ENCODE measurements around the gene MRAS.

MRAS gene

GRCh38 chr3:138340511-138340910, 7.9 kb upstream of the MRAS start:
- DNase-seq (ENCODE audit: low read depth): no peak

- DNase-seq (ENCODE audit: low read depth): no peak
Observed at GRCh38 chr3:138344754-138345153, 3.6 kb upstream of the MRAS start.

DNA sequence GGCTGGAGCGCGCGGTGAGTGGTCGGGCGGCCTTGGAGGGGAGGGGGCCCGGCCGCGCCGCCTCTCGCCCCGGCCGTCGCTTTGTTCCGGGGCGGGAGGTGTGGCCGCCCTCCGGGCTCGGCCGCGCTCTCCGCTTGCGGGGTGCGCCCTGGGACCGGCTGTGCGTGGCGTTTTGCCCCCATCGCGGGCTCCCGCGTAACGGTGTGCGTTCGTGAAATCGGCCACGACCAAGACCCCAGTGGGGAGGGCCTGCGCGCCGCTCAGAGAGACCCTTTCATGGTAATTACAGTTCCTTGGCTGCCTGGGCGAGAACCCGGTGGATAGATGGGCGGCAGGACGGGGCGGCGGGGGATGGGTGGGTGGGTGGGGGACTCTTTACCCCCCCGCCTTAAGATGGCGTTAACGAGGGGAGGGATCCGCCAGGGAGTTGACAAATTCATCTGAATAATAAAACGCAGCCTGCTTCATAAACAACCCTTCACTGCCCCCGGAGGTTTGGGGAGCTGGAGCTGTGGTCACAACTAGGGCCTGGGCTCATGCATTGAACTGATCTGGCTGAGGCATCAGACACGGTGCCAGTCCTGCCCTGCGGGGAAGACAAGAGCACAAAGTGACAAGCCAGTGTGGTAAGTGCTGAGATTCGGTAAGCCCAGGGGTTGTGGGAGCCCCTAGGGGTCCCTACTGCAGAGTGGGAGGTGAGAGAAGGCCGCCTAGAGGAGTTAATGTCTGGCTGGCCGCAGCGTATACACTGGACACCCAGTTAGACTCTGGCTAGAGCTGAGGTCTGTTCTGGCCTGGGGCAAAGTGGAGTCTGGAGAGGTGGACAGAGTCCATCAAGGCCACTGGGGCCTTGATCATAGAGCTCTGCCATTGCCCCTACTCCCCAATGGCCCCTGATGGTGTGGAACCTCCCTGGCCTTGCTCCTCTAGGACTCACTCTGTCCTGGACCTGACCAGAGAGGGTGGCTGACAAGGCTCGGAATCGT, 668 bp downstream of the MRAS start:
- DNase-seq (ENCODE audit: low read depth): no peak

DNA sequence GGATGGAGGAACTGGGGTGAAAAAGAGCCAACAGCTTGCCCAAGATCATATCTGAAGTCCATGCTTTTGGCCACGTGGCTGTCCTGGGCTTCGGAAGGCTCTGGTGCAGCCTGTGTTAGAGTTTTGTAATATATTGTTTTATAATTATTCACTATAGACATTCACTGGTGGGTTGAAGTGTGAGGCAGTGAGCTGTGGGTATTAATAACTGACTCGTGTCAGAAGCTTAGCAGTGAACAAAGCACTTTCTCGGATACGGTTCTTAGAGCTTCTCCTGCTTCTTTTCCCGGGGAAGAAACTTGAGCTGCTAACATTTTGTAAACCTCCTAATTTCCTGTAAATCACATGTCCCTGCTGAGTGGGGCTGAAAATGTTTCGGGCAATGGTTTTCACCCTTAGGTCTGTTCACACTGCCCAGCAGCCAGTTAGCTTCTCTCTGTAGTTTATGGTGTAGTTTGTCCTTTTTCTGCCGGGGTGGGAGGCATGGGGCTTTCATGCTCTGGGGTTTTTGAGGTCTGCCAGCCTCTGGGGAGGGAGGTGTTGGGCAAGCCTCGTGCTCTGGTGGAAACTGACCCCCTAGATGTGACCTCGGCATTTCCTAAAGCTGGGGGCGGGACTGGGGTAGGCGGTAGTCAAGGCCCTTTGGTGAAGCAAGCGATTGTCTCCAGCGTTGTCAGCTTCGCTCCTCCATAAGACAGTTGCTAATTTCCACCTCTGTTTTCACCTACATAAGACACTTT, 1.7 kb downstream of the MRAS start:
- DNase-seq (ENCODE audit: low read depth): no peak

DNA sequence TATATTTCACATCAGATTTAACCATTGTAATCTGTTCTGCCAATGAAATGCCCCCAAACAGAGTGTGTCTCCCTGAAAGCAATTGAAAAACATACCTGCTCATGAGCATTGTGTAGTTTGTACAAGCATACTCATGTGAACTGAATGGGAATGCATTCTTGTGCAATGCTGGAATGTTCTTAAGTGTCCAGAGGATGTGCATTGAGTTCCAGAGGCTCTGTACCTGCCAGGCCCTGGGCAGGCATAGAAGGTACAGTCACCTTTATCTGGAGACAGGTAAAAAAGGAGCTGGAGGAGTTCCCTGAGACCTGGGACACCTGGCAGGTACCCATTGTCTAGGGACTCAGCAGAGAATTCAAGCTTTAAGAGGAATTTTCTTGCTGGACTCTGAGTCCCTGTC, 2.8 kb downstream of the MRAS start:
- no peak for DNase-seq (ENCODE audit: low read depth)

DNA sequence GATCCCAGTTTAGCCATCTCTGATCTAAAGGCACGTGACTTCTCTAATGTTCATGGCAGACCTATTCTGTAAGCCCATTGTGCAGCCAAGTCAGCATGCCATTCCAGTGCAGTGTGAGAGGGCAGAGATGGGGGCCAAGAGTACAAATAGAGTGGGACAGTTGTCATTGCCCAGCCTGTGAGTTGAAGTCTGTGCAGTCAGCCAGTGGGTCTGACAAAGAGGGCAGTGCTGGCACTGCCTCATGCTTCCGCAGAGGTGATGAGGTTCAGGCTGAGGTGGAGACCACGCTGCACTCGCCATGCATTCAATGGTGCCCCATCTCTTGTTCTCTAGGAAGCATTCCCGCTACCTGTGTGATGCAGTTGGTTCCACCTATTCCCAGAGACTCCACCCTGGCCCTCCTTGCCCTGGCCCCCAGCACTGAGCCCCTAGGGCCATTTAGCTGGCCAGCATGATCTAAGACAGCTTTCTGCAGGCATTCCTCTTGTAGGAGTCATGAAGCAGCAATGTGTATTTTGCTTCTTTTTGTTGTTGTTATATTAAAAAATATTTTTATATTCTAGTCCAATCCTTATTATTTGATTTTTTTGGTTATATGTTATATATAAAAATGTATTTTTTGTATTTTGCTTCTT, 3.7 kb downstream of the MRAS start:
- DNase-seq (ENCODE audit: low read depth): no peak

GRCh38 chr3:138354376-138354775, 6.0 kb downstream of the MRAS start:
- DNase-seq (ENCODE audit: low read depth): no peak

- no peak for DNase-seq (ENCODE audit: low read depth)
Observed at GRCh38 chr3:138355071-138355470, 6.7 kb downstream of the MRAS start.

DNA sequence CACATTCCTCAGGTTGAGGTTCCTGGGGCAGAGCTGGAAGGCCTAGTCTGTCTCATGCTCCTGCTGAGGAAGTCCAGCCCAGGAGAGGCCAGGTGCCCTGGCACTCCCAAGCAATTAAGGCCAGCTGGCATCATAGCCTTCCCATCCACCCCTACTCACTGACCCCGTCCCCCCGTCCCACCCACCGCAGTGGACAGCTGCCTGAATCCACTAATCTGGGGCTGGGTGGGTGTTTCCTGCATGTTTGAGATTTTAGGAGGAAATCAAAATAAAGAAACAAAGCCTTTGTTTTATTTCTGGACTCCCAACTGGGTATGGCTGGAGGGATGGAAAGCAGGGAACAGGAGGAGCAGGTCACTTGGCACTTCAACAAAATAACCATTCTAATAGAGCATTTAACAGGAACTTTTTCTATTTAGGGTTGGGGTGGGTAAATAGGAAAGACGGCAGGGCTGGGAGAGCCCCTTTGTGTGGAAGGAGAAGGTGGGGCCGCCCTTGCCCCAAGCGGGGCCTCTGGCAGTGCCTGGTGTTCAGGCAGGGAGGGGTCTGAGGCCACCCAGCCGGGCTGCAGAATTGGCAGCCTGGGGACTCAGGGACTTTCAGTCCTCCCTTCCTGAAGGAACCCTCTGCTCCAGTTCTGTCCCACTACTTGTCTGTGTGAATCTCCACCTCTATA, 8.5 kb downstream of the MRAS start:
- DNase-seq (ENCODE audit: low read depth): no peak

DNA sequence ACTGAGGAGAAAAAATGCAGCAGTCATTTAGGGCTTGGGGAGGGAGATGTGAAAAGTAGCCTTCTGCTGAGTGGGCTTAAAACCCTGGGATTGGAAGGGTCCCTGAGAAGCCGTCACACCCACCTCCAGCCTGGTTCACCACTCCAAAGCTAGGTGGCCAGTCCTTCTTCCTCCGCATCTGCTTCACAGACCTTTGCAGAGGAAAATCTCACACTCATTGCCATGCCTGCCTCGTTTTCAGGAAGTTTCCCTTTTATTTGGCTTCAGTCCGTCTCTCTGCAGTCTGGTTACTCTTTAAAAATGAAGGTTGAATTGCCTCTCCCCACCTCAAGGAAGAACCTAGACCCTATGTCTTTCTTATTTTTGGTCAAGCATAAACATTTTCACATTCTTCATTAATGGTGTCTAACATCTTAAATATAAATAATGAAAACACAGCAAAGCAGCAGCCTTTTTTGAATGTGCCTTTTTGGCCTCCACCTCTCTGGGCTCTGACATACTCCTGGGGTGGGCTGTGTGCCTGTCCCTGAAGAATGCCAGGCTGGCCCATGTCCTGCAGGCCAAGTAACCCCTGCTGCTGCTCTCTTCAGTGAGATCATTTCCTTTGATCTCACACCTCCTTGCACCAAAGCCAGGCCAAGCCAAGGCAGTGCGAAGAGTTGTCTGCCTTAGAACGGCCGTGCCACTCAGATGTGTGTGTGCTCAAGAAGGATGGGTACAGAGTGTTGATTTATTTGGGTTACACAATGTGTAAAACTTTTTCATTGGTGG, 11.0 kb downstream of the MRAS start:
- no peak for DNase-seq (ENCODE audit: low read depth)

GRCh38 chr3:138359919-138360868, 11.8 kb downstream of the MRAS start:
- no peak for DNase-seq (ENCODE audit: low read depth)

DNA sequence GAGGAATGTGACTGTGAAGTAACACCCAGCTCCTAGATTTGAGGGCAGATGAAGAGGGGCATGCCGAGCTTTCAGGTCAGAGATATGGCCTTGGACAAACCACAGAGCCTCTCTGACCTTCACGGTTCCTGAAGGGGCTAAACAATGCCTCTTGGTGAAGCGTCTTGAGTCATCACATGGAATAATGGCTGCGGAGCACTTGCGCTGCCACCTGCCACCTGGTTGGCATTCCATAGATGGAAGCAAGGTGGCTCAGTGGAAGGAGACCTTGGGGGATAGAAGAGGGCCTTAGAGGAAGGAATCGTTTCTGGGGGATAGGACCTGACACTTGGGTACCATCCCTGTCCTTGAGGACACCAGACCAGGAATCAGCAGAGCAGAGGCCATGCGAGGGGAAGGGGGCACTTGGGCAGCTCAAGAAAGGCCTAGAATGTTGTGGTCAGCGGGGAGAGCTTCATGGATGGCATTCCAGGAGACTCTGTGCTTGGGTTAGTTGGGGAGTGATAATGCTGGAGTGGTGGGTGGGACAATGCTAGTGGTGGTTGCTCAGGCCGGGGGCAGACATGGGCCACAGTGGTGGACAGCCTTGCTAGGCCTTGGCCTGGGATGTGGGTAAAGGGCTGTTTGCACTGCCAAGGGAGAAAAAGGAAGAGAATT, 12.6 kb downstream of the MRAS start:
- DNase-seq (ENCODE audit: low read depth): no peak

GRCh38 chr3:138361561-138361971, 13.2 kb downstream of the MRAS start:
- DNase-seq (ENCODE audit: low read depth): no peak

DNA sequence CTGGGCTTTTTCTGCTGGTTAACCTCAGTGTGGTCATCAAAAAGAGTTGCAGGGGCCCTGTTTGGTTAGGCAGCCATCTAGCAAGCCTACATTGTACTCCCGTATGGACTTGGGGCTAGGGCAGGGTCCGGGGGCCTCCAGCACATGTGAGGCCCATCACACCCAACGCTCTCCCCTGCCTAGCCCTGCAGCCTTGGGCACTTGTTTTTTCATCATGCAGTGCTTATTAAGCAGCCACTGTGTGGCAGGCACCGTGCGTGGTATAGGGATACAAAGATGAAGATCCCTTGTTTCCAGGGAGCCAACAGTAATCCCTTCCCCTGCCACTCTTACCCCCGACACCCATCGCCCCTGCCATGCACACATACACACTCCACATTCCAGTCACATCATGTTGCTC, 14.2 kb downstream of the MRAS start:
- no peak for DNase-seq (ENCODE audit: low read depth)

DNA sequence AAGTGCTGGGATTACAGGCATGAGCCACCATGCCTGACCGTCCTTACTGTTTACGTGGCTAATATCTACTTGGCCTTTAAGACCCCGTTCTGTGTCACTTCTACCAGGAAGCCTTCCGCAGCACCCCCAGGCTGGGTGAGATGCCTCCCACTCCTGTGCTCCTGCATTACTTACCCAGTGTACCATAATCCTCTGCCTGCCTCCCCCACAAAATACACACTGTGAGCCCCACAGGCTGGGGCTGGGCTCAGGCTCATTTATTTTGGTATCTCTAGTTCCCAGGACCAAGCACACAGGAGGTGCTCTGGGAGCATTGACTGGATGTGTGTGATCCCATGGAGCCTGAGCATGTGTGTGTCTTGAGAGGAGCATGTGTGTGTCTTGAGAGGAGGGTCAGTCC, 14.9 kb downstream of the MRAS start:
- no peak for DNase-seq (ENCODE audit: low read depth)

DNA sequence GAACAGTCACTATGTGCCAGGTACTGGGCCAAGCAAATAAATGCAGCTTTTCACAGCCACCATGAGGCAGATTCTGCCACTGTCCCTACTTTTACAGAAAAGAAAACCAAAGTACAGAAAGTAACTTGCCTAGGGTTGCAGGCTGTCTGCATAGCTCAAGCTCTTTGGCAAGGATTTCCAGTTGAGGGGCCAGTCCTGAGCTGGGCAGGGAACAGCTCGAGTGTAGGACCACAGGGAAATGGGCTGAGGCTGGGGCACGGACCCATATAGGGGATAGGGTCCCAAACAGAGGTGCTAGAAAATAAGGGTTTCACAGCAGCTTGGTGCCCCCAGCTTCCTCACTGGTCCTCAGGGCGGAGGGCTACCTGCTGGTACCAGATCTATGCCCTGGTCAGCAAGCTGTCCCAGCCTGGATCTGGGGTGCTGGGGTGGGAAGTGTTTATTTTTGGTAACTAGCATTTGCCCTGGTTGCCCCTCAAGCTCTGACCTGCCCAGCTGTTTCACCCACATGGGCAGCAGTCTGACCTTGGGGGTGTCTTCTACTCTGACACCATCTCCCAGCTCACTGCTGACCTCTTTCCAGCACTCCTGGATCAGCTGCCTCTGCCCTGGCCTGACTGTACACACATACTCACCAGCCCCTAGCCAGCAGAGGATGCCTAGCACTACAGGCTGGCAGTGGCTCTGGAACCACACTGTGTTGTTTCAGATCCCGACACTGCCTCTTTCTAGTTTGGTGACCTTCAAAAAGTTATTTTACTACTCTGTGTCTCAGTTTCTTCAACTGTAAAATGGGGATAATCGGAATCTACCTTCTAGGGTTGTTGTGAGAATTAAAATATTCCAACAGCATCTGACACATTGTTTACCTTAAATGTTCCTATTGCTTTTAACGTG, 16.2 kb downstream of the MRAS start:
- no peak for DNase-seq (ENCODE audit: low read depth)

GRCh38 chr3:138365253-138365555, 16.8 kb downstream of the MRAS start:
- no peak for DNase-seq (ENCODE audit: low read depth)

DNA sequence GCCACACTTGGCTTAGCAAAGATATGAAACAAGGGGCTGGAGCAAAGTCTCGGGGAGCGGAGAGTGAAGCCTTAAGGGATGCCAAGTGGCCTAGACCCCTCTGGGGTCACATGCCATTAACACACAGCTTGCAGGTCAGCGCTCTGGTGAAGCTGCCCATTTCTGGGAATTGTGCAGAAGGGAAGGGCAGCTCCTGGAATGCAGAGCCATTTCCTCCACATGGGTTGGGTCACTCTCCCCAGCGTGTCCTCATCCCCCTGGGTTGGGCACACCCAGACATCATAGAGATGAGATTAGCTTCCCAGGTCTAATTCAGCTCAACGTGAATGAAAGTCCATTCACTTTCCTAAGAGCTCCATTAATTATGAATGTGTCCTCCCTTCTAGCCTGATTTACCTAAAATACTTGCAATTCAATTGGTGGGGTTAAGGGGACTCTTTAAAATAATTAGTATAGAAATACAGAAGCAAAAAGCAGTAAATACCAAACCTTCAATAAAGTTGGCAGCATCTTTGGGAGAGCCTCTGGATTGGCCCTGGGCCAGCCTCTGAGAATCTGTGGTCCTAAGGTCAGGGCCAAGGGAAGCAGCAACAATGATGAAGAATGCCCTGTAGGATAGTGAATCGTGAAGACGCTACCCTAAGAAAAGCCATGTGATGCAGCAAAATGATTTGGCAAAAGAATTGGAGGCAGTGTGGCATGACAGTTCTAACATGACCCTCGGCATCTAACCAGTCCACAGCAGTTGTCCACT, 17.8 kb downstream of the MRAS start:
- DNase-seq (ENCODE audit: low read depth): no peak

All from activated gamma-delta T cell treated with anti-CD3 and anti-CD28 coated beads, Interleukin-2, amount 50 U/mL, for 16 hours (primary cell).